GM12873 (cell line): Measurements from ENCODE around the gene CRB2.

Source experiments
- CTCF ChIP-seq: IDR thresholded peaks from 2 replicates; pipeline ENCODE4 v1.5.1; 2012; ENCODE audit warnings: low read depth, mild to moderate bottlenecking, moderate library complexity, low read length, control low read depth; ENCODE audit not compliant: insufficient read depth; ENCODE audit errors: missing control alignments

CRB2 gene

GRCh38 chr9:123390337-123391135, 34.5 kb downstream of the CRB2 start:
- TF ChIP-seq CTCF: no peak

- TF ChIP-seq CTCF: no peak
Measured at GRCh38 chr9:123391233-123391632, 35.2 kb downstream of the CRB2 start.

- no peak for TF ChIP-seq CTCF
Measured at GRCh38 chr9:123391946-123392345, 35.9 kb downstream of the CRB2 start.

- no peak for TF ChIP-seq CTCF
Measured at GRCh38 chr9:123392802-123393201, 36.8 kb downstream of the CRB2 start.

- TF ChIP-seq CTCF: no peak
Measured at GRCh38 chr9:123394291-123395235, 38.6 kb downstream of the CRB2 start.

- TF ChIP-seq CTCF: no peak
Measured at GRCh38 chr9:123395276-123395688, 39.3 kb downstream of the CRB2 start.

- no peak for TF ChIP-seq CTCF
Measured at GRCh38 chr9:123395689-123396511, 39.9 kb downstream of the CRB2 start.
